Vagina (tissue), 2 donors: ENCODE data around the gene ANXA10.

Source experiments
- POLR2A ChIP-seq, 2 donors: fragments of 450-650 bp; IDR thresholded peaks; one replicate each; pipeline ENCODE4 v1.6.1; 2017; ENCODE audit warnings: antibody characterized with exemption in 2 of 2, mild to moderate bottlenecking in 2 of 2, moderate library complexity in 2 of 2
- POLR2AphosphoS5 ChIP-seq, 2 donors: sonication (generic); formaldehyde crosslinking; IDR thresholded peaks; one replicate each; pipeline ENCODE4 v1.9.0; 2017; ENCODE audit warnings: antibody characterized with exemption in 2 of 2, mild to moderate bottlenecking in 2 of 2, low read depth in 1 of 2; ENCODE audit not compliant: insufficient read depth in 1 of 2
- TF ChIP-seq, protein P1 (sequence below), 3 experiments: fragments of 450-650 bp in 2 of 3; fragments of 200-600 bp in 1 of 3; sonication (generic) in 1 of 3; IDR thresholded peaks; one replicate each; pipeline ENCODE4 v1.5.1; 2017 to 2019; ENCODE audit warnings: antibody characterized with exemption in 3 of 3, mild to moderate bottlenecking in 2 of 3, moderate library complexity in 2 of 3

DNA sequence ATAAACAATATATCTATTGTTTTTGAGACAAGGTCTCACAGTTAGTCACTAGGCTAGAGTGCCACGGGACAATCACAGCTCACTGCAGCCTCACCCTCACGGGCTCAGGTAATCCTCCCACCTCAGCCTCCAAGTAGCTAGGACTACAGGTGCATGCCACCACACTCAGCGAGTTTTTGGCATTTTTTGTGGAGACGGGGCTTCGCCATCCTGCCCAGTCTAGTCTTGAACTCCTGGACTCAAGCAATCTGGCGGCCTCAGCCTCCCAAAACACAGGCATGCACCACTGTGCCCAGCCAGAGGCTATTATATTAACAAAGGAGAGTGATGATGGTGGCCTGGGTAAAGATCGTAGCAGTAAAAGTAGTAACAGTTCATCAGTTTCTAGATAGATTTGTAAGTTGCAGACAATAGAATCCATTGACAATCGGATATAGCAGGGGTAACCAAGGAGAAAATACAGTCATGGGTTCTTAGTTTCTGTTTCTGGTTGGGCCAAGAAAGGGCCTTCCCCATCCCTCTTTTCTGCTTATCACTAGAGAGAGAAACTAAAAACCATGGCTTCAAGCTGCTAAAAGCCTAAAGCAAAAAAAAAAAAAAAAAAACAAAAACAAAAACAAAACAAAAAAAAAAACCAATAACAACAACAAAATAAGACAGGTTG lies 60.6 kb downstream of the ANXA10 start:
- TF ChIP-seq, protein P1, sequence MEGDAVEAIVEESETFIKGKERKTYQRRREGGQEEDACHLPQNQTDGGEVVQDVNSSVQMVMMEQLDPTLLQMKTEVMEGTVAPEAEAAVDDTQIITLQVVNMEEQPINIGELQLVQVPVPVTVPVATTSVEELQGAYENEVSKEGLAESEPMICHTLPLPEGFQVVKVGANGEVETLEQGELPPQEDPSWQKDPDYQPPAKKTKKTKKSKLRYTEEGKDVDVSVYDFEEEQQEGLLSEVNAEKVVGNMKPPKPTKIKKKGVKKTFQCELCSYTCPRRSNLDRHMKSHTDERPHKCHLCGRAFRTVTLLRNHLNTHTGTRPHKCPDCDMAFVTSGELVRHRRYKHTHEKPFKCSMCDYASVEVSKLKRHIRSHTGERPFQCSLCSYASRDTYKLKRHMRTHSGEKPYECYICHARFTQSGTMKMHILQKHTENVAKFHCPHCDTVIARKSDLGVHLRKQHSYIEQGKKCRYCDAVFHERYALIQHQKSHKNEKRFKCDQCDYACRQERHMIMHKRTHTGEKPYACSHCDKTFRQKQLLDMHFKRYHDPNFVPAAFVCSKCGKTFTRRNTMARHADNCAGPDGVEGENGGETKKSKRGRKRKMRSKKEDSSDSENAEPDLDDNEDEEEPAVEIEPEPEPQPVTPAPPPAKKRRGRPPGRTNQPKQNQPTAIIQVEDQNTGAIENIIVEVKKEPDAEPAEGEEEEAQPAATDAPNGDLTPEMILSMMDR (IDR thresholded peaks at IDR 0.05): no peak
- no peak for TF ChIP-seq POLR2AphosphoS5 (IDR thresholded peaks at IDR 0.05; ENCODE audit: insufficient read depth in 1 of 2, low read depth in 1 of 2)
- TF ChIP-seq POLR2A (IDR thresholded peaks at IDR 0.05): no peak
